Natural killer cell treated with Interleukin-12 subunit alpha and Interleukin-12 subunit beta and Interleukin-15 and Interleukin-18, amount 100 ng/mL, for 72 hours (primary cell): ENCODE results near the gene ACOXL. TPM values are rescaled to one million over a fixed set of nuclear protein-coding genes. Genes with fewer than 3 reads are reported as not detected.
A peak's percentile ranks its signal among the peaks of the same experiment; 100 is the strongest.

Experiments
- ATAC-seq, 2 donors: fragments of 150-1000 bp; cut with Tn5 transposase in 1 of 2; sonication (Bioruptor Pico), chemical (Tn5 transposase) in 1 of 2; 2 replicates each; pipeline ENCODE4 v1.10.0; 2021
- DNase-seq: peaks from one replicate; pipeline ENCODE4 v3.0.0; 2022; ENCODE audit warnings: low spot score
- H3K27ac Mint-ChIP-seq, 2 donors: 1 replicate in 1 of 2; 2 replicates in 1 of 2; pipeline ENCODE4 v1.8.0; 2022; ENCODE audit warnings: mixed read lengths in 2 of 2, mild to moderate bottlenecking in 1 of 2, moderate library complexity in 1 of 2
- H3K27me3 Mint-ChIP-seq, 2 donors: 1 replicate in 1 of 2; 2 replicates in 1 of 2; pipeline ENCODE4 v1.8.0; 2022; ENCODE audit warnings: mixed read lengths in 2 of 2
- H3K36me3 Mint-ChIP-seq: one replicate; pipeline ENCODE4 v1.8.0; 2022; ENCODE audit warnings: mixed read lengths
- H3K4me1 Mint-ChIP-seq, 2 donors: 1 replicate in 1 of 2; 2 replicates in 1 of 2; pipeline ENCODE4 v1.8.0; 2022; ENCODE audit warnings: low read depth in 2 of 2, mixed read lengths in 2 of 2, mild to moderate bottlenecking in 1 of 2
- H3K4me3 Mint-ChIP-seq: one replicate; pipeline ENCODE4 v1.8.0; 2022; ENCODE audit warnings: mixed read lengths
- H3K9me3 Mint-ChIP-seq: 2 replicates; pipeline ENCODE4 v1.8.0; 2022; ENCODE audit warnings: mixed read lengths
- total RNA-seq, 2 donors: library from RNA; stranded (reverse); gene quantifications; one replicate each; pipeline ENCODE4 v1.2.3, GENCODE V29; 2022

The ACOXL gene
- total RNA-seq, 2 donors from 2014 or later = 1.4 to 2.5 TPM

DNA sequence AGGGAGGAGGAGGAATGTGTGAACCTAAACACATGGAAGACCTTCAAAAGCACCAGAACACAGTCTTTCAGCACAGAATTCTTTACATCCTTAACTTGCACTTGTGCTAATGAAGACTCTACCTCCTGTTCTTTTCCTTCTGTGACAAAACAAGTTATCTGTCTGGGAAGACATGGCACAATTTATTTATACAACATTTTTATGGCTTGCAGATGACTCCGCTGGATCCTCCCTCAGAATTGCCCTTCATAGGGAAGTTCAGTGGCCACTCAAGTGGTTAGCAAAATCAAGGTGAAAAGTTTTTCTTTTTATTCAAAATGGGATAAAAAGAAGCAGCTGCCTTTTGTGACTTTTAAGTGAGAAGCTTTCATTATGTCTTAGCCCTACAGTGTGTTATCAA, 409.7 kb downstream of the ACOXL start:
- H3K4me3 Mint-ChIP-seq = no peak overlapping the region
- peak overlapping the region in 1 of 2 donors; percentile 28 for H3K27ac Mint-ChIP-seq
- ATAC-seq (no peak), DNase-seq (no peak)
- H3K27me3 Mint-ChIP-seq = no peaks in the 10 kb centered on the region
- peaks cover 12 to 23% of the 10 kb centered on the region in 2 donors for H3K4me1 Mint-ChIP-seq
- no peaks in the 10 kb centered on the region for H3K9me3 Mint-ChIP-seq
- H3K36me3 Mint-ChIP-seq = peaks cover 14% of the 10 kb centered on the region

DNA sequence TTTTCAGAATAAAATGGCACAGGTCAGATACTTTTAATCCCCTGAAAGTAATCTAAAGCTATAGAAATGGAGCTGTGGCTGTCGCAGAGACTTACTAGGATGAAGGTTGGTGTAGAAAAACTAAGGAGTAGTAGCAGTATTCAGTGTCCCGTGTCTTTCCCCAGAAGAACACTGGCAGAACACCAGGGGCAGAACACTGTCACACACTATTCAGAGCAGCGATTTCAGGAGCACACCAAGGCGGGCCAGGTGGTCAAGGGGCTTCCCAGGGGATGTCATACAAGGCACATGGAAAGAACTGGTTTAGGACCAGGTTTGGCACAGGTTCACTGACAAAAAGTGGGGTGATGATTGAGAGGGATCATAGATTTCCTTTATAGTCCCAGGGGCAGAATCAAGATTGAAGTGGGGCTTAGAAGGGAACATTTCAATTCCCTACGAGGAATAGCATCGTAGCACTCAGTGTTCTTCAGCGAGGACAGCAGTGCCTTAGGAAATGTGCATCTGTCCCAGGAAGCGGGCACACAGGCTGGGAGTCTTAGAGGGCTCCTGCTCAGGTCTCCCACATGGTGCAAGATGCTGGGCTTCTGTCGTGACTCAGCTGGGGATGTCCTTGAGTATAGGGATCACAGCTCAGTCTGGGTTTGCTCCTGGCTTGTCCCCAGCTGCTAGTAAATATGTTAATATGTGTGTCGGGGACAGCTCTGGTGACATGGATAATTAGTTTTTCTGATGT, 410.9 kb downstream of the ACOXL start:
- no peak for ATAC-seq
- Mint-ChIP-seq H3K9me3 (no peaks in the 10 kb centered on the region), H3K27ac (peak overlapping the region in 1 of 2 donors; percentile 28), H3K27me3 (no peaks in the 10 kb centered on the region), H3K4me3 (no peak overlapping the region), H3K4me1 (peaks cover 10 to 19% of the 10 kb centered on the region in 2 donors), H3K36me3 (peaks cover 10% of the 10 kb centered on the region)
- DNase-seq = no peak

DNA sequence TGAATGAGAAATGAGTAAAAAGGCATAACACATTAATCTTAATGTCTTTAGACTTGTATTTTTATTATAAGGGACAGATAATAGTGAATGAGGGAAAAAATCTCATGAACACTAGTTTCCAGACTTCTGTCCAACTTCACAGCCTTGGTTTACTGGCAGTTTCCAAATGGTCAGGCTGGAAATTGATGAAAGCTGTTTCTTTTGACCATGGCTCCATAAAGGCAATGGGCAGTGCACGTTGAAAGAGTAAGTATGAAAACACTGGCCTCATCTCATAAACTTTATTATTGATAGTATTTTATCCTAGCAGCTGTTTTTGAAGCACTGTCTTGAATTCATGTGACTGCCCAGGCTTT, 411.4 kb downstream of the ACOXL start:
- H3K4me3 Mint-ChIP-seq = no peak overlapping the region
- no peaks in the 10 kb centered on the region for H3K9me3 Mint-ChIP-seq
- H3K27me3 Mint-ChIP-seq = no peaks in the 10 kb centered on the region
- H3K27ac Mint-ChIP-seq = no peak overlapping the region
- DNase-seq (no peak), ATAC-seq (no peak)
- H3K36me3 Mint-ChIP-seq = peaks cover 10% of the 10 kb centered on the region
- H3K4me1 Mint-ChIP-seq = peaks cover 10 to 23% of the 10 kb centered on the region in 2 donors

DNA sequence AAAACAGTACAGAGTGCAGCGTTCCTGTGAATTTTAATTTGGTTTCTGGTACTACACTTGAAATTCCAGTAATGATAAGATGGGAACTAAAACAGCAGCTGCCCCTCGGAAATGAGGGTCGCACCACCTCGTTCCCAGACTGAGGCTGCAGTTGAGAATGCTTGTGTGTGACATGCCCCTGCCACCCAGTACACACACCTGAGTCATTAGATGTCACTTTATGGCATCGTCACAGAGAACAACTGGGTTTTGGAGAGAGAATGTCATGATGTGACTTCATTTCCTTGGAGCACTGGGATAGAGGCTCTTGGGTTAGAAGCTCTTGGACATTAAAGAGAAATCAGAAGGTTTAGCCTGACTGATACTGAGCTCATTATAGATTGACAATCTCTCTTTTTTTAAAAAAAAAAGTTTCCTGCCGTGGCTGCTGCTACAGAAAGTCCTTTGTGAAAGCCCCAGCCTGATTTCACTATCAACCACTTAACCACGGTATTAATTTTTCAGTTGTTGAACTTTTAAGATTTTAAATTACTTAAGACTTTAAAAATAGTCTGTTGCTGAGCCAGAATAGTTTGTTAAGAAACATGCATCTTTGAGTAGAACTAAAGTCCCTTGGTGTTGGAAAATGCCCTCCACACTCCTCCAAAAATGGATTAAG, 412.9 kb downstream of the ACOXL start:
- no peak for ATAC-seq
- H3K27ac Mint-ChIP-seq = no peak overlapping the region
- no peaks in the 10 kb centered on the region for H3K27me3 Mint-ChIP-seq
- H3K9me3 Mint-ChIP-seq = no peaks in the 10 kb centered on the region
- peaks cover 10% of the 10 kb centered on the region for H3K36me3 Mint-ChIP-seq
- DNase-seq = no peak
- H3K4me1 Mint-ChIP-seq = peaks cover 19 to 34% of the 10 kb centered on the region in 2 donors
- no peak overlapping the region for H3K4me3 Mint-ChIP-seq

DNA sequence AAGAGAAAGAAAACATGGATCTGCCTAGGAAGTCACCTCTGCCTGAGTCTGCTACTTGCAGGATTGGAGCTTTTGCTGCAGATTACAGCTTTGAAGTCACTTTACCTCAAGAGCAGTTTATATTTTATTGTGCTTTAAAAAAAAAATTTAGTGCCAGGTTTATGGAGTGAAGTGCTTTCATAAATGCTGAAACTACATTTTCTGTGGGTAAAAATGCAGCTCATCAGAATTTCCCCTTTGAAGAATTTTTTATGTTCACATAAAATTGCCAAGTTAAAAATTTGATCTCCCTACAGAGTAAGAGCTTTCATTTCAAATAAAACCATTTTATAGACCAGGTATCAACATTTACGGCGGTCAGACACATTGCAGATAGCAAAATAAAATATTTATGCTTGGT, 413.6 kb downstream of the ACOXL start:
- no peaks in the 10 kb centered on the region for H3K9me3 Mint-ChIP-seq
- no peak overlapping the region for H3K27ac Mint-ChIP-seq
- H3K4me1 Mint-ChIP-seq = peaks cover 19 to 35% of the 10 kb centered on the region in 2 donors
- no peak for ATAC-seq
- no peaks in the 10 kb centered on the region for H3K27me3 Mint-ChIP-seq
- peaks cover 4% of the 10 kb centered on the region for H3K36me3 Mint-ChIP-seq
- H3K4me3 Mint-ChIP-seq = no peak overlapping the region
- no peak for DNase-seq

DNA sequence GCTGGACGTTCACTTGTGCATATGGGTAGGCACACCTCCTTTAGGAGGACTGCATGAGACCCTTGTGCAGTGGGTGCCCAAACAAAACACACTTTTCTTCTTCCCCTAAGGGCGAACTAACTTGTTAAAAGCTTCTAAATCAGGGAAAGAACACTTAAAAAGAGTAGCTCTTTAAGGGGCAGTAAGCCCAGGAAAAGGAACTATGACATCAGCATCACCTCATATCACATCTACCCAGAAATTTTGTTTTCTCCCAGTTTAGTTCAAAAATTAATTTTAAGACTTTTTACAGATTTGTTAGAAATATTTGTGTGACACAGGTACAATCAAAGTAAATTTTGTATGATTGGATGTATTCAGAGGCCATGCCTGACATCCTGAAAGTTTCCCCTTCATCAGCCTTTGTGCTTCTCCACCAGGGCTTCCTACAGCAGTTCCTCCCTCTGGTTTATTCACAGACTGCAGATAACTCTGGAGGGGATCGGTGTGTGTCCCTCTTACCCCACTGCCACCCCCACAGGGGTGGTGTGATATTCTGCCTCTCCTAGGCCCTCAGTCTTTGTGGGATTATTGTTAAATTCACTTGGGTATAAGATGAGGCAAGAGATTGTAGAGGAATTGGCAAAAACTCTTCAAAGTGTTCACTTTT, 416.0 kb downstream of the ACOXL start:
- Mint-ChIP-seq H3K9me3 (no peaks in the 10 kb centered on the region), H3K27me3 (no peaks in the 10 kb centered on the region), H3K4me1 (peaks cover 15 to 22% of the 10 kb centered on the region in 2 donors), H3K36me3 (peaks cover 7% of the 10 kb centered on the region), H3K27ac (no peak overlapping the region), H3K4me3 (no peak overlapping the region)
- ATAC-seq (no peak), DNase-seq (no peak)

DNA sequence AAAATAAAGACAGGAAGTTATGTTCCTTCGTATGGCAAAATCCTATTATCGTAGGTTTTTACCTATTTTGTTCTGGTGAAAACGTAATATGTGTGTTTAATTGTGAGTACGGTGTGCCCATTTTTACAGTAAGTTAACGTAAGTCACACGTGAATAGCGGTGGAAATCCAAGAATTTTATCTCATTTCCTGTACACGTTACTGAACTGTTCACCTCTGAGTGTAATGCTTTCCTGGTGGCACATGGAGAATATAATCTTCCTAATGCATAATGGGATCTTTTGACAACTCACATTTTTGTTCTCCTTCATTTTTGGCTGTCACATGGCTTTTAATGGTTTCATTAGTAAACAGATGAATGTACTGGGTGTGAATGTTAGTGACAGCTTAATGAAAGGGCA, 416.6 kb downstream of the ACOXL start:
- Mint-ChIP-seq H3K27ac (no peak overlapping the region), H3K4me3 (no peak overlapping the region), H3K9me3 (no peaks in the 10 kb centered on the region), H3K4me1 (peaks cover 15 to 22% of the 10 kb centered on the region in 2 donors), H3K36me3 (peaks cover 7% of the 10 kb centered on the region), H3K27me3 (no peaks in the 10 kb centered on the region)
- DNase-seq = no peak
- no peak for ATAC-seq

DNA sequence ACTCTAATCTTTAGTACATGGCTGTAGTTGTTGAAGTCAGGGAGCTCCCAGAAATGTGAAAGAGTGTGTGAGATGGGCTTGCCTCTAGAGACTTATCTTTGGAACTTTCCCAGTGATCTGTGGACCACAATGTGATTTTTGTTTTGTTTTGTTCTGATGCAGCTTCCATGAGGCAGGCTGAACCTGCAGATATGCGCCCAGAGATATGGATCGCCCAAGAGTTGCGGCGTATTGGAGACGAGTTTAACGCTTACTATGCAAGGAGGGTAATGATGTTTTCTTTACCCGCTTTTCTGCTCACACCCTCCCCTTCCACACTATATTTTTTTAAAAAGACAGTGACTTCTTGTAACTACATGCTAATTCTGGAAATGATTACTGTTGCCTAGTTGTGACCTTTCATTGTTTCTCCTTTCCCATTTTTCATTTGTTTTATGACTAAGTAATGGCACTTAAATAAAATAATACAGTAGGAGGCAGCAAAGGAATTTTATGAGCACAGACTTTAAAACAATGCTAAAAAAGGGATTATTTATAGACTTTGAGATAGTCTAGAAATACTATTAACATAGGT, 417.6 kb downstream of the ACOXL start:
- H3K4me1 Mint-ChIP-seq = peaks cover 15 to 18% of the 10 kb centered on the region in 2 donors

DNA sequence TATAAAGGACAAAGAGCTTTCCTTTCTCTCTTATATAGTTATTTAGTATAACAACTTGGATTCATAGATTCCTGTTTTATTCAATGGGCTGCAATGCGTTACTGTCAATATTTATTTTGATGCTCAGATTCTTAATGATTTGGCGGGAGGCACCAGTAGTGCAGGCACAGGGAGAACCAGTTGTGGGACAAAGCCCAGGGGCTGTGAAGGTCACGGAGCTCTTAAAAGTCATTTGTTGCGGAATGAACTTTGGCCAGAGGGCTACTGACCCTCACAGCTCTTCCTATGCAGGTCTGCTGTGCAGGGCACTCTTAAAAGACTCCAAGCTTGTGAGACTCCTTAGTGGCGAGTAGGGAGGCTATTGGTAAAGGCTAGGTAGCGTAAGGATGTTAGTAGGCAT, 422.4 kb downstream of the ACOXL start:
- Mint-ChIP-seq H3K27ac (no peak overlapping the region), H3K4me1 (peaks cover 18 to 20% of the 10 kb centered on the region in 2 donors), H3K36me3 (peaks cover 12% of the 10 kb centered on the region), H3K27me3 (no peaks in the 10 kb centered on the region), H3K9me3 (no peaks in the 10 kb centered on the region), H3K4me3 (no peak overlapping the region)
- DNase-seq = no peak
- no peak for ATAC-seq

More for the DNA sequence above, 417.6 kb downstream of the ACOXL start:
- ATAC-seq = no peak
- peaks cover 7% of the 10 kb centered on the region for H3K36me3 Mint-ChIP-seq
- H3K4me3 Mint-ChIP-seq = no peak overlapping the region
- H3K9me3 Mint-ChIP-seq = no peaks in the 10 kb centered on the region
- no peak for DNase-seq
- H3K27me3 Mint-ChIP-seq = no peaks in the 10 kb centered on the region
- peak overlapping the region in 1 of 2 donors; percentile 0 for H3K27ac Mint-ChIP-seq

DNA sequence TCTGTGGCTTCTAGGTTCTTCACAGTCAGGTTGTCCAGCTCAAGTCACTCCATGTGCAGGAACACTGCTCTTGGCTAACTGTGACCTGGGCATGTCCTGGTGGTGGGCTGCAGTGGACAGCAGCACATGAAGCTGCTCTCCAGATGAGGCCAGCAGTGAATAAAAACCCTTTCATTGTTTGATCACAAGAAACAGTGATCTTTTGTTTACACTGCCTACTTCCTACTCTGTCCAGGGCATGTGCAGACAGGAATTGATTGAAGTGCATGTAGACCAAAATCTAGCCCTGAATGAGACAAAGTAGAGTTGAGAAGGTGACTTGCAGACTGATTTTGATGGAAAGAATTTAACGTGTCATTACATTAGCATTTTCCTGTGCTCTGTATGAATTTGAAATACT, 423.2 kb downstream of the ACOXL start:
- DNase-seq (no peak), ATAC-seq (no peak)
- peaks cover 12% of the 10 kb centered on the region for H3K36me3 Mint-ChIP-seq
- no peaks in the 10 kb centered on the region for H3K9me3 Mint-ChIP-seq
- H3K4me1 Mint-ChIP-seq = peaks cover 21 to 22% of the 10 kb centered on the region in 2 donors
- no peak overlapping the region for H3K27ac Mint-ChIP-seq
- no peaks in the 10 kb centered on the region for H3K27me3 Mint-ChIP-seq
- no peak overlapping the region for H3K4me3 Mint-ChIP-seq

DNA sequence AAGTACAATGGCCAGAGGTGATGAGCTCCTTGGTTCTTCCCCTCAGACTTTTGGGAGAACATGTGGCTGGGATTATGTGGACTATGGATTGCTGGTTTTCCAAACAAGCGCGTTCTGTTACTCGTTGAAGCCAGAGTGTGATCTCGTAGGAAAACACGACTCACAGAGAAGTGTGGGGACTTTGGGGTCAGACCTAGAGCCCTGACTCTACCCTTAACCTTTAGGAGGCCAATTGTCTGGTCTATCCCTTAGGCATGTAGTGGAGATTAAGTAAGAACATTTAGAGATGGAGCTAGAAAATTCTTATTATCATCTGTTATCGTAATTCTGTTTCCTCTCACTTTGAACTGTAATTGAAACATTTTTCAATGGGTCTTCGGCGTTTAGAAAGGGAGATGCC, 424.2 kb downstream of the ACOXL start:
- Mint-ChIP-seq H3K9me3 (no peaks in the 10 kb centered on the region), H3K36me3 (peaks cover 9% of the 10 kb centered on the region), H3K4me3 (no peak overlapping the region), H3K27me3 (no peaks in the 10 kb centered on the region), H3K4me1 (peaks cover 22 to 23% of the 10 kb centered on the region in 2 donors), H3K27ac (no peak overlapping the region)
- no peak for DNase-seq
- ATAC-seq = no peak

DNA sequence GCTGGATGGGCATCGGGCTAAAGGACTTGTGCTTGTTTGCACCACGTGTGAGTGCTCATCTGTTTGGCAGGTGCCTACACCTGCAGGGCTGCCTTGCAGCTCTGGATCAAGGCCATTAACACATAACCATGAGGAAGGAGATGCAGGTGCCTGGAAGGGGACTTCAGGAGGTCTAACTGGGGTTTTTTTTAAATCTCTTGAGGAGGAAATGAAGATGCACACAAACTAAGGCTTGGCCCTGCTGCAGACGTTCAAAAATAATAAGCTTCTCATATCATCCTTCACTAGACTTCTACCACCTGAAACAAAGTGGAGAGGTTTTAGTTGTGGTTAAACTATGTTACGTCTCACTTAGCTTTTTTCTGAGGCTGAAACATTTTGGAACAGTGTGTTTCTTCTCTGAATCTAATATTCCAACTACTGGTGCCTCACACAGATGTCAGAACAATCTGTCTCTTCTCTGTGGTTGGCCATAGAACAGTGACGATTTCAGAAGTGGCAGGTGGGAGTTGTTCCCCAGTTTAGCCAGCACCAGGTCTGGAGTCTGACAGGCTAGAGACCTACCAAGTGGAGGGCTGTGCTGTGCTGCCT, 424.8 kb downstream of the ACOXL start:
- peaks cover 22 to 23% of the 10 kb centered on the region in 2 donors for H3K4me1 Mint-ChIP-seq
- no peak overlapping the region for H3K27ac Mint-ChIP-seq
- no peak overlapping the region for H3K4me3 Mint-ChIP-seq
- no peaks in the 10 kb centered on the region for H3K27me3 Mint-ChIP-seq
- DNase-seq = no peak
- no peak for ATAC-seq
- no peaks in the 10 kb centered on the region for H3K9me3 Mint-ChIP-seq
- peaks cover 5% of the 10 kb centered on the region for H3K36me3 Mint-ChIP-seq

DNA sequence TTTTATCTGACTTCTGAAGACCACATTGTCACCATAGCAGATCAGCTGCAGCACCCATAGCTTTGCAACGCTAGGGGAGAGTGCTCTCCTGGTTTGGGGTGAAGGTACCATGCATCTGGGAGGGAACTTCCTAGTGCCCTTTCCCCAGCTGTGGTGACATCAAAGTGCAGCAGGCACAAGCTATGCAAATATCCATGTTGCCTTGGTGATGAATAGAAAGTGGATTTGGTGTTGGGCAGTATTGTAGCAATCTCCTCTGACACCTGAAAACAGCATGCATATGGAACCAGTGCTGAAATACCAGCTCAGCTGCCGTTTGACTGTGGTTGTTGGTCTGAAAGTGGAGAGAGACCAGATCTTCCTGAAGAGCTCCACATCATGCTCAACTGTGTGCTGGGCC, 425.4 kb downstream of the ACOXL start:
- Mint-ChIP-seq H3K27ac (no peak overlapping the region), H3K4me3 (no peak overlapping the region), H3K9me3 (no peaks in the 10 kb centered on the region), H3K4me1 (peaks cover 28% of the 10 kb centered on the region in 2 donors), H3K36me3 (peaks cover 5% of the 10 kb centered on the region), H3K27me3 (no peaks in the 10 kb centered on the region)
- no peak for DNase-seq
- peak in 1 of 2 donors; percentile 29 for ATAC-seq
